ENCODE results near the gene CADM2. TPM values are rescaled to one million over a fixed set of nuclear protein-coding genes. Genes with fewer than 3 reads are reported as not detected.

Gene CADM2
- total RNA-seq, 6 donors from 2014 or later, result under 0.01 to 4.6 (median 1.2) TPM

DNA sequence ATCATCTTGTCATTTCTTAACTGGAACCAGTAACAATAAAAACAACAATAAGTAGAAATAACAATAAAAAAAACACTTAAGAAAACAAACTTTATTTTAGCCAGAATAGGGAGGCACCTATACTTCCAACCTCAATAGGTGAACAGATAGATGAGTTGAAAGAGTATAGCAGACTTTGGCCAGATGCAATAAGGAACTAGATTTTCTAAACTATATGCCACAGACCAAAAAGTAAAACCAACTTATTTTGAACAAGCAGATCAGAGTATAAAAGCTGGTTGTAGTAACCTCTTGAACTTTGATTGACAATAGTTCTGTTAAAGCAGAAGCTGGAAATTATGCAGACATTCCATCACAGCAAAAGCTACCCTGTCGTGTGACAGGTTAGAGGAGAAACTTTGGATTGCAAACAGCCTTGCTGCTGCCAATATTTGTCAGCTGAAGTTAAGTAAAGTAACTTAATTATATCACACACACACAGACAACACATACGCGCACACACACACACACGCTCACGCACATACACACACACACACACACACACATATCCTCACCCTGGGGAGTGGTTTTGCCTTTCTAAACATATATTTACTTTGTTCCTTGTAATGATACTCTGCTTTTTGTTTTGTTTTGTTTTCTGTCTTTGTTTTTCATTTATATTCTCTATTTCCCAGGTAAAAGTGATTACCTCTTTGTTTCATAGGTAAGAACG is 1128.5 kb downstream of the CADM2 start:
- Histone ChIP-seq H3K27ac (no peak overlapping the region), H3K9me3 (peaks cover 0 to 7% (median 0%) of the 10 kb centered on the region in 4 donors), H3K4me1 (no peaks in the 10 kb centered on the region), H3K27me3 (no peaks in the 10 kb centered on the region), H3K36me3 (no peaks in the 10 kb centered on the region), H3K4me3 (no peak overlapping the region)
- no peak for DNase-seq
- no peak for TF ChIP-seq POLR2A (IDR thresholded peaks at IDR 0.05)
- WGBS, 2 donors, result 81 to 84% methylated on average over 6 of the region's 6 CpGs
- ATAC-seq (ENCODE audit: low FRiP score in 2 of 2), result no peak

- no peak overlapping the region for H3K4me3 ChIP-seq
- H3K27ac ChIP-seq, result no peak overlapping the region
- TF ChIP-seq EP300 (IDR thresholded peaks at IDR 0.05), result no peak
- TF ChIP-seq, protein P1, sequence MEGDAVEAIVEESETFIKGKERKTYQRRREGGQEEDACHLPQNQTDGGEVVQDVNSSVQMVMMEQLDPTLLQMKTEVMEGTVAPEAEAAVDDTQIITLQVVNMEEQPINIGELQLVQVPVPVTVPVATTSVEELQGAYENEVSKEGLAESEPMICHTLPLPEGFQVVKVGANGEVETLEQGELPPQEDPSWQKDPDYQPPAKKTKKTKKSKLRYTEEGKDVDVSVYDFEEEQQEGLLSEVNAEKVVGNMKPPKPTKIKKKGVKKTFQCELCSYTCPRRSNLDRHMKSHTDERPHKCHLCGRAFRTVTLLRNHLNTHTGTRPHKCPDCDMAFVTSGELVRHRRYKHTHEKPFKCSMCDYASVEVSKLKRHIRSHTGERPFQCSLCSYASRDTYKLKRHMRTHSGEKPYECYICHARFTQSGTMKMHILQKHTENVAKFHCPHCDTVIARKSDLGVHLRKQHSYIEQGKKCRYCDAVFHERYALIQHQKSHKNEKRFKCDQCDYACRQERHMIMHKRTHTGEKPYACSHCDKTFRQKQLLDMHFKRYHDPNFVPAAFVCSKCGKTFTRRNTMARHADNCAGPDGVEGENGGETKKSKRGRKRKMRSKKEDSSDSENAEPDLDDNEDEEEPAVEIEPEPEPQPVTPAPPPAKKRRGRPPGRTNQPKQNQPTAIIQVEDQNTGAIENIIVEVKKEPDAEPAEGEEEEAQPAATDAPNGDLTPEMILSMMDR (IDR thresholded peaks at IDR 0.05), result no peak
- no peak for TF ChIP-seq POLR2A (IDR thresholded peaks at IDR 0.05)
- TF ChIP-seq POLR2AphosphoS5 (IDR thresholded peaks at IDR 0.05), result no peak
- ATAC-seq (ENCODE audit: low FRiP score in 2 of 2), result no peak
- H3K36me3 ChIP-seq, result no peaks in the 10 kb centered on the region
- peaks cover 0 to 5% (median 0%) of the 10 kb centered on the region in 4 donors for H3K9me3 ChIP-seq
- 65 to 72% methylated on average over 1 of the region's 1 CpG for WGBS, 2 donors
- DNase-seq, result no peak
- no peaks in the 10 kb centered on the region for H3K4me1 ChIP-seq
- H3K27me3 ChIP-seq, result no peaks in the 10 kb centered on the region
Observed at GRCh38 chr3:86104154-86104553, 1145.4 kb downstream of the CADM2 start.

- Histone ChIP-seq H3K4me1 (no peaks in the 10 kb centered on the region), H3K27ac (no peak overlapping the region), H3K36me3 (no peaks in the 10 kb centered on the region), H3K9me3 (no peaks in the 10 kb centered on the region), H3K4me3 (no peak overlapping the region), H3K27me3 (no peaks in the 10 kb centered on the region)
- 59 to 74% methylated on average over 2 of the region's 2 CpGs for WGBS, 2 donors
- ATAC-seq (ENCODE audit: low FRiP score in 2 of 2), result no peak
- no peak for DNase-seq
- TF ChIP-seq POLR2AphosphoS5 (IDR thresholded peaks at IDR 0.05), result no peak
- TF ChIP-seq, protein P1 (IDR thresholded peaks at IDR 0.05), result no peak
- TF ChIP-seq POLR2A (IDR thresholded peaks at IDR 0.05), result no peak
- TF ChIP-seq EP300 (IDR thresholded peaks at IDR 0.05), result no peak
Observed at GRCh38 chr3:86109434-86109833, 1150.6 kb downstream of the CADM2 start.

Small RNA genes within 50 kb of the gene (small RNA-seq; reads per million reads assigned to genes)
- gene MIR5688, result 0 reads per million in 4 donors

All from upper lobe of left lung (tissue), 6 donors.